Thyroid gland (tissue), 4 donors: Measurements from ENCODE around the gene TRANK1.

Experiments used
- CTCF ChIP-seq, 6 experiments: fragments of 200-600 bp in 3 of 6; fragments of 450-650 bp in 3 of 6; sonication (generic) in 3 of 6; IDR thresholded peaks; one replicate each; pipeline ENCODE4 v1.5.1; 2016 to 2019; ENCODE audit warnings: antibody characterized with exemption in 6 of 6, mild to moderate bottlenecking in 2 of 6, inconsistent platforms in 1 of 6, moderate library complexity in 1 of 6
- POLR2A ChIP-seq, 2 donors: fragments of 450-650 bp; IDR thresholded peaks; one replicate each; pipeline ENCODE4 v1.6.1; 2017; ENCODE audit warnings: antibody characterized with exemption in 2 of 2, mild to moderate bottlenecking in 2 of 2, moderate library complexity in 1 of 2

GRCh38 chr3:36956155-36956554 is 11.3 kb upstream of the TRANK1 start:
- TF ChIP-seq CTCF (IDR thresholded peaks at IDR 0.05) (no peak), POLR2A (IDR thresholded peaks at IDR 0.05) (no peak)
